ENCODE data around the gene FHIT.

GRCh38 chr3:59783468-59783988 lies 1467.7 kb downstream of the FHIT start:
- TF ChIP-seq GATA2 (IDR thresholded peaks at IDR 0.05; ENCODE audit: low read depth, low read length): no peak
- no peak for TF ChIP-seq GATA3 (IDR thresholded peaks at IDR 0.05; ENCODE audit: low read depth, low read length)

Data from SH-SY5Y (cell line).